HEK293 (cell line): ENCODE measurements around the gene CORO1A.

Experiments
- CTCF ChIP-seq: fragments of 450-650 bp; formaldehyde crosslinking; IDR thresholded peaks from 2 replicates; pipeline ENCODE4 v1.5.1; 2016; ENCODE audit warnings: missing biosample characterization, missing genetic modification characterization
- ELK4 ChIP-seq: IDR thresholded peaks from 2 replicates; pipeline ENCODE4 v1.6.1; 2011; ENCODE audit warnings: mild to moderate bottlenecking, low read depth, low read length, borderline replicate concordance
- GFI1B ChIP-seq: fragments of 450-650 bp; formaldehyde crosslinking; IDR thresholded peaks from 2 replicates; pipeline ENCODE4 v1.5.1; 2016; ENCODE audit warnings: missing biosample characterization, missing genetic modification characterization
- GLI2 ChIP-seq: fragments of 450-650 bp; formaldehyde crosslinking; IDR thresholded peaks from 2 replicates; pipeline ENCODE4; 2017; ENCODE audit warnings: missing biosample characterization, missing genetic modification characterization, low read depth, borderline replicate concordance
- INSM2 ChIP-seq: fragments of 450-650 bp; formaldehyde crosslinking; IDR thresholded peaks from 2 replicates; pipeline ENCODE4 v1.5.1; 2016; ENCODE audit warnings: missing biosample characterization, missing genetic modification characterization
- TRIM28 ChIP-seq: IDR thresholded peaks from 2 replicates; pipeline ENCODE4 v1.6.1; 2011; ENCODE audit warnings: low read length, control low read depth, borderline replicate concordance
- ZBTB17 ChIP-seq: fragments of 450-650 bp; formaldehyde crosslinking; IDR thresholded peaks from 2 replicates; pipeline ENCODE4 v1.5.1; 2016; ENCODE audit warnings: missing biosample characterization, missing genetic modification characterization
- ZBTB21 ChIP-seq: fragments of 450-650 bp; formaldehyde crosslinking; IDR thresholded peaks from 2 replicates; pipeline ENCODE4 v1.5.1; 2017; ENCODE audit warnings: missing biosample characterization, missing genetic modification characterization
- ZBTB8A ChIP-seq: fragments of 450-650 bp; formaldehyde crosslinking; IDR thresholded peaks from 2 replicates; pipeline ENCODE4 v1.5.1; 2016; ENCODE audit warnings: missing biosample characterization, missing genetic modification characterization
- ZEB2 ChIP-seq: fragments of 450-650 bp; formaldehyde crosslinking; IDR thresholded peaks from 2 replicates; pipeline ENCODE4 v1.5.1; 2016; ENCODE audit warnings: missing biosample characterization, missing genetic modification characterization
- ZNF10 ChIP-seq: fragments of 450-650 bp; formaldehyde crosslinking; IDR thresholded peaks from 2 replicates; pipeline ENCODE4 v1.5.1; 2017; ENCODE audit warnings: missing biosample characterization, missing genetic modification characterization
- ZNF132 ChIP-seq: fragments of 450-650 bp; formaldehyde crosslinking; IDR thresholded peaks from 2 replicates; pipeline ENCODE4 v1.5.1; 2017; ENCODE audit warnings: missing biosample characterization, missing genetic modification characterization, borderline replicate concordance
- ZNF169 ChIP-seq: fragments of 450-650 bp; formaldehyde crosslinking; IDR thresholded peaks from 2 replicates; pipeline ENCODE4 v1.5.1; 2016; ENCODE audit warnings: missing biosample characterization, missing genetic modification characterization
- ZNF19 ChIP-seq: fragments of 450-650 bp; formaldehyde crosslinking; IDR thresholded peaks from 2 replicates; pipeline ENCODE4; 2016; ENCODE audit warnings: missing biosample characterization, missing genetic modification characterization, low read depth
- ZNF202 ChIP-seq: fragments of 450-650 bp; formaldehyde crosslinking; IDR thresholded peaks from 2 replicates; pipeline ENCODE4 v1.5.1; 2016; ENCODE audit warnings: missing biosample characterization, missing genetic modification characterization, borderline replicate concordance
- ZNF211 ChIP-seq: fragments of 450-650 bp; formaldehyde crosslinking; IDR thresholded peaks from 2 replicates; pipeline ENCODE4 v1.5.1; 2016; ENCODE audit warnings: low read depth, missing biosample characterization, missing genetic modification characterization
- ZNF223 ChIP-seq: fragments of 450-650 bp; formaldehyde crosslinking; IDR thresholded peaks from 2 replicates; pipeline ENCODE4 v1.5.1; 2016; ENCODE audit warnings: missing biosample characterization, missing genetic modification characterization
- ZNF23 ChIP-seq: fragments of 450-650 bp; formaldehyde crosslinking; IDR thresholded peaks from 2 replicates; pipeline ENCODE4 v1.5.1; 2016; ENCODE audit warnings: missing biosample characterization, missing genetic modification characterization, borderline replicate concordance
- ZNF274 ChIP-seq, 2 experiments: fragments of 200-500 bp in 1 of 2; fragments of 450-650 bp in 1 of 2; sonication (Bioruptor generic) in 1 of 2; formaldehyde crosslinking in 1 of 2; IDR thresholded peaks; 2 replicates each; pipeline versions ENCODE4 v1.5.1 to v1.6.1; 2014 to 2016; ENCODE audit warnings: borderline replicate concordance in 1 of 2, inconsistent platforms in 1 of 2, low read length in 1 of 2, missing biosample characterization in 1 of 2, missing genetic modification characterization in 1 of 2
- ZNF324 ChIP-seq: fragments of 450-650 bp; formaldehyde crosslinking; IDR thresholded peaks from 2 replicates; pipeline ENCODE4 v1.5.1; 2016; ENCODE audit warnings: missing biosample characterization, missing genetic modification characterization
- ZNF394 ChIP-seq: fragments of 450-650 bp; formaldehyde crosslinking; IDR thresholded peaks from 2 replicates; pipeline ENCODE4 v1.5.1; 2016; ENCODE audit warnings: missing biosample characterization, missing genetic modification characterization, mild to moderate bottlenecking, moderate library complexity, borderline replicate concordance
- ZNF433 ChIP-seq: fragments of 450-650 bp; formaldehyde crosslinking; IDR thresholded peaks from 2 replicates; pipeline ENCODE4 v1.5.1; 2016; ENCODE audit warnings: missing biosample characterization, missing genetic modification characterization, low read depth
- ZNF514 ChIP-seq: fragments of 450-650 bp; formaldehyde crosslinking; IDR thresholded peaks from 2 replicates; pipeline ENCODE4 v1.5.1; 2016; ENCODE audit warnings: missing biosample characterization, missing genetic modification characterization
- ZNF596 ChIP-seq: fragments of 450-650 bp; IDR thresholded peaks from 2 replicates; pipeline ENCODE4 v1.5.0; 2018; ENCODE audit warnings: missing biosample characterization, mild to moderate bottlenecking, missing genetic modification characterization, moderate library complexity
- ZNF621 ChIP-seq: fragments of 450-650 bp; formaldehyde crosslinking; IDR thresholded peaks from 2 replicates; pipeline ENCODE4 v1.5.1; 2017; ENCODE audit warnings: missing biosample characterization, missing genetic modification characterization
- ZNF654 ChIP-seq: fragments of 450-650 bp; formaldehyde crosslinking; IDR thresholded peaks from 2 replicates; pipeline ENCODE4 v1.5.1; 2016; ENCODE audit warnings: low read depth, missing biosample characterization, missing genetic modification characterization
- ZNF670 ChIP-seq: fragments of 450-650 bp; formaldehyde crosslinking; IDR thresholded peaks from 2 replicates; pipeline ENCODE4 v1.5.1; 2016; ENCODE audit warnings: missing biosample characterization, missing genetic modification characterization, low read depth
- ZNF768 ChIP-seq: fragments of 450-650 bp; formaldehyde crosslinking; IDR thresholded peaks from 2 replicates; pipeline ENCODE4 v1.5.1; 2018; ENCODE audit warnings: missing biosample characterization, mild to moderate bottlenecking, missing genetic modification characterization
- ZNF777 ChIP-seq: fragments of 450-650 bp; formaldehyde crosslinking; IDR thresholded peaks from 2 replicates; pipeline ENCODE4 v1.5.1; 2017; ENCODE audit warnings: missing biosample characterization, missing genetic modification characterization, borderline replicate concordance
- ZNF785 ChIP-seq: fragments of 450-650 bp; formaldehyde crosslinking; IDR thresholded peaks from 2 replicates; pipeline ENCODE4 v1.5.1; 2016; ENCODE audit warnings: missing biosample characterization, missing genetic modification characterization
- ZNF792 ChIP-seq: fragments of 450-650 bp; formaldehyde crosslinking; IDR thresholded peaks from 2 replicates; pipeline ENCODE4 v1.5.1; 2016; ENCODE audit warnings: missing biosample characterization, missing genetic modification characterization
- ZSCAN23 ChIP-seq: fragments of 450-650 bp; formaldehyde crosslinking; IDR thresholded peaks from 2 replicates; pipeline ENCODE4 v1.5.1; 2016; ENCODE audit warnings: missing biosample characterization, missing genetic modification characterization
- TF ChIP-seq, protein P1 (sequence below): fragments of 450-650 bp; formaldehyde crosslinking; IDR thresholded peaks from 2 replicates; pipeline ENCODE4 v1.5.1; 2017; ENCODE audit warnings: missing biosample characterization, mild to moderate bottlenecking, missing genetic modification characterization, moderate library complexity
- TF ChIP-seq, protein P2 (sequence below): sonication (generic); formaldehyde crosslinking; IDR thresholded peaks from 2 replicates; pipeline ENCODE4 v1.8.1; 2022; ENCODE audit warnings: mild to moderate bottlenecking, moderate library complexity, missing genetic modification reagents

CORO1A gene

GRCh38 chr16:30183233-30184095 lies at the start of gene CORO1A (continued):
- TF ChIP-seq INSM2 (tag by site-specific recombination) (no peak), ZNF621 (tag by site-specific recombination) (no peak), ZNF777 (tag by site-specific recombination) (no peak), ZNF792 (tag by site-specific recombination) (no peak), ELK4 (no peak), ZNF768 (tag by site-specific recombination) (no peak), ZNF274 (IDR thresholded peaks at IDR 0.05; ENCODE audit: low read length) (no peak), ZNF274 (tag by site-specific recombination; IDR thresholded peaks at IDR 0.05; ENCODE audit: borderline replicate concordance) (no peak), ZBTB21 (tag by site-specific recombination) (no peak), ZNF433 (tag by site-specific recombination) (no peak), ZNF19 (no peak), TRIM28 (no peak), ZNF654 (tag by site-specific recombination) (no peak), ZNF223 (tag by site-specific recombination) (no peak), ZNF132 (no peak), ZEB2 (tag by site-specific recombination) (peak; percentile 55; the same call in 1 of the 2 replicates), ZNF785 (no peak), ZNF596 (tag by site-specific recombination) (no peak; the same call in 1 of the 2 replicates), ZNF169 (tag by site-specific recombination) (no peak), GLI2 (tag by site-specific recombination) (no peak), ZNF10 (tag by site-specific recombination) (no peak), CTCF (tag by site-specific recombination) (no peak), ZBTB8A (peak; percentile 79), ZNF394 (tag by site-specific recombination) (no peak), ZNF202 (tag by site-specific recombination) (no peak), ZNF514 (no peak), ZNF324 (tag by site-specific recombination) (no peak), ZNF23 (tag by site-specific recombination) (no peak), ZNF211 (tag by site-specific recombination) (no peak), ZSCAN23 (no peak), GFI1B (tag by site-specific recombination) (no peak), ZBTB17 (tag by site-specific recombination) (no peak), ZNF670 (no peak)
- TF ChIP-seq, protein P1, sequence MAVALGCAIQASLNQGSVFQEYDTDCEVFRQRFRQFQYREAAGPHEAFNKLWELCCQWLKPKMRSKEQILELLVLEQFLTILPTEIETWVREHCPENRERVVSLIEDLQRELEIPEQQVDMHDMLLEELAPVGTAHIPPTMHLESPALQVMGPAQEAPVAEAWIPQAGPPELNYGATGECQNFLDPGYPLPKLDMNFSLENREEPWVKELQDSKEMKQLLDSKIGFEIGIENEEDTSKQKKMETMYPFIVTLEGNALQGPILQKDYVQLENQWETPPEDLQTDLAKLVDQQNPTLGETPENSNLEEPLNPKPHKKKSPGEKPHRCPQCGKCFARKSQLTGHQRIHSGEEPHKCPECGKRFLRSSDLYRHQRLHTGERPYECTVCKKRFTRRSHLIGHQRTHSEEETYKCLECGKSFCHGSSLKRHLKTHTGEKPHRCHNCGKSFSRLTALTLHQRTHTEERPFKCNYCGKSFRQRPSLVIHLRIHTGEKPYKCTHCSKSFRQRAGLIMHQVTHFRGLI (tag by site-specific recombination) = no peak
- TF ChIP-seq, protein P2, sequence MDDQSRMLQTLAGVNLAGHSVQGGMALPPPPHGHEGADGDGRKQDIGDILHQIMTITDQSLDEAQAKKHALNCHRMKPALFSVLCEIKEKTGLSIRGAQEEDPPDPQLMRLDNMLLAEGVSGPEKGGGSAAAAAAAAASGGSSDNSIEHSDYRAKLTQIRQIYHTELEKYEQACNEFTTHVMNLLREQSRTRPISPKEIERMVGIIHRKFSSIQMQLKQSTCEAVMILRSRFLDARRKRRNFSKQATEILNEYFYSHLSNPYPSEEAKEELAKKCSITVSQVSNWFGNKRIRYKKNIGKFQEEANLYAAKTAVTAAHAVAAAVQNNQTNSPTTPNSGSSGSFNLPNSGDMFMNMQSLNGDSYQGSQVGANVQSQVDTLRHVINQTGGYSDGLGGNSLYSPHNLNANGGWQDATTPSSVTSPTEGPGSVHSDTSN (CRISPR knock-in tag) = no peak
